Panc1 (cell line): ENCODE measurements around the gene RBPJL. TPM values are rescaled to one million over a fixed set of nuclear protein-coding genes. Genes with fewer than 3 reads are reported as not detected.

Experiments
- ATAC-seq: fragments of 200-7000 bp; cut with Tn5 transposase; 2 replicates; pipeline ENCODE4 v1.9.1; 2020; ENCODE audit warnings: mild to moderate bottlenecking, moderate library complexity
- BruUV-seq: library from RNA; stranded (reverse); fragments of 400-500 nt; replicated peaks from 2 replicates; lab custom pipeline; 2021; lab: Mats Ljungman, UMichigan
- CTCF ChIA-PET: fragments of 300-600 bp; sonication (Branson Sonifier 250); formaldehyde crosslinking; loops from one replicate; lab custom pipeline; 2022; ENCODE audit warnings: antibody characterized with exemption; lab: Charles Lee
- POLR2A ChIA-PET: fragments of 300-600 bp; sonication (Branson Sonifier 250); formaldehyde crosslinking; loops from one replicate; lab custom pipeline; 2022; ENCODE audit warnings: antibody characterized with exemption; lab: Charles Lee
- DNase-seq: peaks from one replicate; pipeline ENCODE4 v3.0.0-alpha.2; 2010; ENCODE audit warnings: low read depth, low spot score
- H3K27ac ChIP-seq: 2 replicates; pipeline ENCODE4 v1.5.1; 2011; ENCODE audit warnings: mild to moderate bottlenecking, low read length, inconsistent platforms
- H3K27me3 ChIP-seq: fragments of 200-500 bp; sonication (Bioruptor generic); 2 replicates; pipeline ENCODE4 v1.6.0; 2014; ENCODE audit warnings: low read length, inconsistent platforms; ENCODE audit not compliant: control insufficient read depth, insufficient read depth
- H3K36me3 ChIP-seq: fragments of 200-500 bp; sonication (Bioruptor generic); 2 replicates; pipeline ENCODE4 v1.5.1; 2014; ENCODE audit warnings: inconsistent platforms, mild to moderate bottlenecking, low read length, moderate library complexity; ENCODE audit not compliant: control insufficient read depth, insufficient read depth
- H3K4me1 ChIP-seq: 2 replicates; pipeline ENCODE4 v1.5.1; 2011; ENCODE audit warnings: inconsistent platforms, mild to moderate bottlenecking, low read length, moderate library complexity; ENCODE audit not compliant: control insufficient read depth, insufficient read depth
- H3K4me3 ChIP-seq, 2 experiments: 2 replicates each; pipeline ENCODE4 v1.5.1; 2011 to 2012; ENCODE audit warnings: low read depth in 2 of 2, low read length in 2 of 2, mild to moderate bottlenecking in 2 of 2, inconsistent platforms in 1 of 2, moderate library complexity in 1 of 2
- H3K9me3 ChIP-seq: fragments of 200-500 bp; sonication (Bioruptor generic); 2 replicates; pipeline ENCODE4 v1.5.1; 2014; ENCODE audit warnings: low read depth, mild to moderate bottlenecking, inconsistent platforms, low read length, moderate library complexity; ENCODE audit not compliant: control insufficient read depth, insufficient read depth
- CTCF ChIP-seq: fragments of 450-650 bp; IDR thresholded peaks from 2 replicates; pipeline ENCODE4 v1.5.1; 2017; ENCODE audit warnings: mild to moderate bottlenecking
- POLR2AphosphoS5 ChIP-seq: IDR thresholded peaks from 2 replicates; pipeline ENCODE4 v1.6.1; 2012; ENCODE audit warnings: mild to moderate bottlenecking, low read depth, low read length, moderate library complexity
- REST ChIP-seq, 2 experiments: IDR thresholded peaks; 2 replicates each; pipeline ENCODE4 v1.6.1; 2011 to 2012; ENCODE audit warnings: low read depth in 2 of 2, control low read depth in 1 of 2, low read length in 1 of 2, mild to moderate bottlenecking in 1 of 2, moderate library complexity in 1 of 2; ENCODE audit not compliant: insufficient read depth in 1 of 2
- SIN3A ChIP-seq: IDR thresholded peaks from 2 replicates; pipeline ENCODE4 v1.6.1; 2012; ENCODE audit warnings: low read depth, mild to moderate bottlenecking, low read length, moderate library complexity, borderline replicate concordance; ENCODE audit not compliant: insufficient read depth
- TCF7L2 ChIP-seq: IDR thresholded peaks from 2 replicates; pipeline ENCODE4 v1.6.1; 2011; ENCODE audit warnings: mild to moderate bottlenecking, low read depth, low read length, inconsistent platforms
- in situ Hi-C: cut with HindIII; loops from 2 replicates; pipeline ENCODE4 v1.10.0; 2016; ENCODE audit warnings: low sequenced_read_pairs, low pct_unique_long_range_greater_than_20kb
- intact Hi-C: fragments of 100-400 bp; cut with micrococcal nuclease; formaldehyde crosslinking; loops from one replicate; pipeline ENCODE4 v1.10.0; 2022; ENCODE audit not compliant: unreplicated experiment
- total RNA-seq: library from RNA; stranded (reverse); gene quantifications from one replicate; pipeline ENCODE4 v1.2.1, GENCODE V29; 2021; ENCODE audit not compliant: unreplicated experiment

Gene RBPJL
- total RNA-seq, 1 experiment from 2014 or later = 0.18 TPM

GRCh38 chr20:45305262-45305661 lies 1.4 kb upstream of the RBPJL start:
- no peaks in the 10 kb centered on the region for H3K4me1 ChIP-seq
- no peaks in the 10 kb centered on the region for H3K9me3 ChIP-seq
- intact Hi-C loops (no loop called here), in situ Hi-C loops (no loop called here)
- no TSS peak for BruUV-seq
- H3K27me3 ChIP-seq = no peaks in the 10 kb centered on the region
- ChIA-PET POLR2A (no interaction called here), CTCF (interaction anchor here (0.6 to 0.7 kb wide), 2 partner anchors 11 to 87 kb away, joined by 3 to 4 read pairs; no protein-coding TSS in a partner anchor)
- H3K27ac ChIP-seq = no peak overlapping the region
- DNase-seq = no peak
- ATAC-seq = no peak
- H3K36me3 ChIP-seq = no peaks in the 10 kb centered on the region
- H3K4me3 ChIP-seq = no peak overlapping the region
- no peak for TF ChIP-seq SIN3A
- TF ChIP-seq CTCF = peak; percentile 19; the same call in 1 of the 2 replicates
- no peak for TF ChIP-seq TCF7L2
- no peak for TF ChIP-seq REST (IDR thresholded peaks at IDR 0.05; ENCODE audit: insufficient read depth in 1 of 2, low read depth in 2 of 2, low read length in 1 of 2)
- TF ChIP-seq POLR2AphosphoS5 = no peak

GRCh38 chr20:45307076-45307640 lies 518 bp downstream of the RBPJL start:
- Histone ChIP-seq H3K4me1 (peaks cover 4% of the 10 kb centered on the region; the same call in 1 of the 2 replicates), H3K27me3 (no peaks in the 10 kb centered on the region), H3K36me3 (no peaks in the 10 kb centered on the region), H3K27ac (no peak overlapping the region), H3K4me3 (no peak overlapping the region), H3K9me3 (no peaks in the 10 kb centered on the region)
- TF ChIP-seq REST (IDR thresholded peaks at IDR 0.05; ENCODE audit: insufficient read depth in 1 of 2, low read depth in 2 of 2, low read length in 1 of 2) = no peak
- no peak for TF ChIP-seq CTCF
- TF ChIP-seq SIN3A = no peak
- no peak for TF ChIP-seq TCF7L2
- TF ChIP-seq POLR2AphosphoS5 = no peak
- ATAC-seq (no peak), DNase-seq (no peak)
- ChIA-PET CTCF (interaction anchor here (0.6 to 0.9 kb wide), 2 partner anchors 124 to 263 kb away, joined by 3 read pairs; no protein-coding TSS in a partner anchor), POLR2A (no interaction called here)
- intact Hi-C loops (no loop called here), in situ Hi-C loops (no loop called here)
- BruUV-seq = no TSS peak
